ENCODE results near the gene CTNNBL1.

The CTNNBL1 gene

GRCh38 chr20:37776049-37776448 lies 82.2 kb downstream of the CTNNBL1 start:
- DNase-seq (ENCODE audit: low read depth) = no peak

- no peak for DNase-seq (ENCODE audit: low read depth)
These were observed 82.7 kb downstream of the CTNNBL1 start for GRCh38 chr20:37776526-37776925.

GRCh38 chr20:37777012-37777950 lies 83.5 kb downstream of the CTNNBL1 start:
- no peak for DNase-seq (ENCODE audit: low read depth)

GRCh38 chr20:37777988-37778659 lies 84.3 kb downstream of the CTNNBL1 start:
- DNase-seq (ENCODE audit: low read depth) = no peak

GRCh38 chr20:37781626-37782025 lies 87.8 kb downstream of the CTNNBL1 start:
- no peak for DNase-seq (ENCODE audit: low read depth)

- no peak for DNase-seq (ENCODE audit: low read depth)
These were observed 92.2 kb downstream of the CTNNBL1 start for GRCh38 chr20:37786043-37786442.

GRCh38 chr20:37789408-37789807 lies 95.6 kb downstream of the CTNNBL1 start:
- no peak for DNase-seq (ENCODE audit: low read depth)

GRCh38 chr20:37790900-37791299 lies 97.1 kb downstream of the CTNNBL1 start:
- no peak for DNase-seq (ENCODE audit: low read depth)

- no peak for DNase-seq (ENCODE audit: low read depth)
These were observed 102.3 kb downstream of the CTNNBL1 start for GRCh38 chr20:37796121-37796520.

- no peak for DNase-seq (ENCODE audit: low read depth)
These were observed 102.9 kb downstream of the CTNNBL1 start for GRCh38 chr20:37796733-37797132.

GRCh38 chr20:37797669-37798175 lies 103.9 kb downstream of the CTNNBL1 start:
- no peak for DNase-seq (ENCODE audit: low read depth)

- DNase-seq (ENCODE audit: low read depth) = no peak
These were observed 104.5 kb downstream of the CTNNBL1 start for GRCh38 chr20:37798312-37798711.

GRCh38 chr20:37800618-37801017 lies 106.8 kb downstream of the CTNNBL1 start:
- DNase-seq (ENCODE audit: low read depth) = no peak

GRCh38 chr20:37801921-37802320 lies 108.1 kb downstream of the CTNNBL1 start:
- no peak for DNase-seq (ENCODE audit: low read depth)

- no peak for DNase-seq (ENCODE audit: low read depth)
These were observed 109.8 kb downstream of the CTNNBL1 start for GRCh38 chr20:37803438-37804307.

- no peak for DNase-seq (ENCODE audit: low read depth)
These were observed 111.0 kb downstream of the CTNNBL1 start for GRCh38 chr20:37804584-37805566.

- DNase-seq (ENCODE audit: low read depth) = no peak
These were observed 113.8 kb downstream of the CTNNBL1 start for GRCh38 chr20:37807471-37808232.

GRCh38 chr20:37808233-37809070 lies 114.6 kb downstream of the CTNNBL1 start:
- no peak for DNase-seq (ENCODE audit: low read depth)

GRCh38 chr20:37810027-37810426 lies 116.2 kb downstream of the CTNNBL1 start:
- no peak for DNase-seq (ENCODE audit: low read depth)

Measured in HS-27A (cell line).